SK-N-SH treated with all-trans-retinoic acid at 6 μM for 48 hours (cell line): Measurements from ENCODE around the gene PVALEF.

Experiments
- ATAC-seq: fragments of 200-7000 bp; cut with Tn5 transposase; 3 replicates; pipeline ENCODE4 v1.9.1; 2020; ENCODE audit warnings: mild to moderate bottlenecking, moderate library complexity
- ARNTL ChIP-seq: fragments of 450-650 bp; formaldehyde crosslinking; IDR thresholded peaks from 2 replicates; pipeline ENCODE4 v1.5.0; 2020; ENCODE audit warnings: low read depth, mild to moderate bottlenecking, moderate library complexity, borderline replicate concordance
- BACH2 ChIP-seq: fragments of 250-450 bp; sonication (Bioruptor Pico); IDR thresholded peaks from 2 replicates; pipeline ENCODE4 v1.9.0; 2021; ENCODE audit warnings: mild to moderate bottlenecking, borderline replicate concordance
- CSDC2 ChIP-seq: fragments of 250-450 bp; sonication (Bioruptor Pico); IDR thresholded peaks from 2 replicates; pipeline ENCODE4 v1.5.0; 2020; ENCODE audit warnings: mild to moderate bottlenecking, moderate library complexity
- CSRNP3 ChIP-seq: fragments of 250-450 bp; sonication (Bioruptor Pico); IDR thresholded peaks from 2 replicates; pipeline ENCODE4 v1.5.1; 2021; ENCODE audit warnings: mild to moderate bottlenecking, moderate library complexity
- ESRRG ChIP-seq: fragments of 250-450 bp; sonication (Bioruptor Pico); IDR thresholded peaks from 2 replicates; pipeline ENCODE4 v1.6.1; 2021; ENCODE audit warnings: mild to moderate bottlenecking
- GLIS3 ChIP-seq: fragments of 250-450 bp; sonication (Bioruptor Pico); IDR thresholded peaks from 2 replicates; pipeline ENCODE4 v1.5.0; 2020; ENCODE audit warnings: mild to moderate bottlenecking, moderate library complexity
- ISL1 ChIP-seq: fragments of 250-450 bp; sonication (Bioruptor Pico); IDR thresholded peaks from 2 replicates; pipeline ENCODE4 v2.1.2; 2022; ENCODE audit warnings: mild to moderate bottlenecking, moderate library complexity
- OSR1 ChIP-seq: fragments of 250-450 bp; sonication (Bioruptor Pico); IDR thresholded peaks from 2 replicates; pipeline ENCODE4 v1.8.0; 2022; ENCODE audit warnings: moderate library complexity, mild to moderate bottlenecking, inconsistent platforms
- POU6F1 ChIP-seq: fragments of 250-450 bp; sonication (Bioruptor Pico); IDR thresholded peaks from 2 replicates; pipeline ENCODE4 v1.8.0; 2021; ENCODE audit warnings: low read depth, mild to moderate bottlenecking, moderate library complexity, borderline replicate concordance
- RARB ChIP-seq: fragments of 250-450 bp; sonication (Bioruptor Pico); IDR thresholded peaks from 2 replicates; pipeline ENCODE4 v1.8.0; 2021; ENCODE audit warnings: mild to moderate bottlenecking, moderate library complexity
- SNAI2 ChIP-seq: fragments of 250-450 bp; sonication (Bioruptor Pico); IDR thresholded peaks from 2 replicates; pipeline ENCODE4 v1.5.0; 2020; ENCODE audit warnings: mild to moderate bottlenecking, moderate library complexity
- TCF4 ChIP-seq: fragments of 250-450 bp; sonication (Bioruptor Pico); IDR thresholded peaks from 2 replicates; pipeline ENCODE4 v1.8.0; 2021; ENCODE audit warnings: mild to moderate bottlenecking, moderate library complexity, borderline replicate concordance
- TOX ChIP-seq: fragments of 250-450 bp; sonication (Bioruptor Pico); IDR thresholded peaks from 2 replicates; pipeline ENCODE4 v1.8.0; 2021; ENCODE audit warnings: mild to moderate bottlenecking, moderate library complexity, borderline replicate concordance
- TSHZ2 ChIP-seq: fragments of 250-450 bp; sonication (Bioruptor Pico); IDR thresholded peaks from 2 replicates; pipeline ENCODE4 v1.5.0; 2020; ENCODE audit warnings: mild to moderate bottlenecking, moderate library complexity
- ZC3H10 ChIP-seq: fragments of 250-450 bp; sonication (Bioruptor Pico); IDR thresholded peaks from 2 replicates; pipeline ENCODE4 v1.5.1; 2021; ENCODE audit warnings: mild to moderate bottlenecking, moderate library complexity
- ZFP3 ChIP-seq: fragments of 250-450 bp; sonication (Bioruptor Pico); IDR thresholded peaks from 2 replicates; pipeline ENCODE4 v1.5.0; 2020; ENCODE audit warnings: mild to moderate bottlenecking, moderate library complexity
- ZFP30 ChIP-seq: fragments of 450-650 bp; formaldehyde crosslinking; IDR thresholded peaks from 2 replicates; pipeline ENCODE4 v1.5.0; 2022; ENCODE audit warnings: mild to moderate bottlenecking, moderate library complexity
- ZNF565 ChIP-seq: fragments of 450-650 bp; formaldehyde crosslinking; conservative IDR thresholded peaks from 2 replicates; pipeline ENCODE4 v1.5.0; 2020; ENCODE audit warnings: low read depth, mild to moderate bottlenecking, moderate library complexity
- ZNF70 ChIP-seq: fragments of 450-650 bp; formaldehyde crosslinking; IDR thresholded peaks from 2 replicates; pipeline ENCODE4 v1.5.0; 2020; ENCODE audit warnings: mild to moderate bottlenecking, moderate library complexity
- ZNF8 ChIP-seq: fragments of 450-650 bp; formaldehyde crosslinking; IDR thresholded peaks from 2 replicates; pipeline ENCODE4 v1.5.0; 2020; ENCODE audit warnings: mild to moderate bottlenecking, moderate library complexity
- TF ChIP-seq, protein P1 (sequence below): fragments of 250-450 bp; sonication (Bioruptor Pico); IDR thresholded peaks from 2 replicates; pipeline ENCODE4 v1.5.1; 2020; ENCODE audit warnings: low read depth, mild to moderate bottlenecking, moderate library complexity

PVALEF gene

DNA sequence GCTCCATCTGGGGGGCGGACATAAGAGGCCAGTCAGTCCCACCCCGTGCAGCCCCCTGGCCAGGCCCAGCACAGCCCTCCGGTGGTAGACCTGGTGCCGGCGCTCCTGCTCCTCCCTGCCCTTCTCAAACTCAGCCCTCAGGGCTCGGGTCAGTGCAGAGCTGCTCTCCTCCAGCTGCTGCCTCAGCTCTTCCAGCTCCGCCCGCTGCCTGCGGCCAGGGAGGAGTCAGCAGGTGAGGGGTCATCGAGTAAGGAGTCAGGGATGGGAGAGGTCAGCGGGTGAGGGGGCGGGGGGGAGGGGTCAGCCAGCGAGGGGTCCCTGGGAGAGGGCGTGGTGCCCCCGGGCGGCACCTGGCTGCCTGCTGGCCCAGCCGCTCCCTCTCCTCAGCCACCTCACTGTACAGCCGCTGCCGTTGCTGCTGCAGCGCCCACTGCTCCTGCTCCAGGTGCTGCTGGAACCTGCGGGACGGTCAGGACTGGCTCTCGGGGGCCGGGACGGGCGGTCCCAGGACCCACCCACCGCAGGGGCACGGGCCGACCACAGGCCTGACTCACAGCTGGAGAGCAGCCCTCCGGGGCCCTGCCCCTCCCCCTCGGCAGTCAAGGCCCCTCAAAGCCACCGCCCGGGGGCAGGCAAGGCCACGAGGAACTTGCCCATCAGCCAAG, 27.2 kb downstream of the PVALEF start (continued):
- TF ChIP-seq ZNF565 (CRISPR knock-in tag) (no peak), ARNTL (CRISPR knock-in tag) (no peak), TOX (no peak), ZNF8 (CRISPR knock-in tag) (no peak), ZFP3 (CRISPR knock-in tag) (no peak), ZC3H10 (no peak), ISL1 (no peak), TCF4 (CRISPR knock-in tag) (no peak), SNAI2 (CRISPR knock-in tag) (no peak)
- TF ChIP-seq, protein P1, sequence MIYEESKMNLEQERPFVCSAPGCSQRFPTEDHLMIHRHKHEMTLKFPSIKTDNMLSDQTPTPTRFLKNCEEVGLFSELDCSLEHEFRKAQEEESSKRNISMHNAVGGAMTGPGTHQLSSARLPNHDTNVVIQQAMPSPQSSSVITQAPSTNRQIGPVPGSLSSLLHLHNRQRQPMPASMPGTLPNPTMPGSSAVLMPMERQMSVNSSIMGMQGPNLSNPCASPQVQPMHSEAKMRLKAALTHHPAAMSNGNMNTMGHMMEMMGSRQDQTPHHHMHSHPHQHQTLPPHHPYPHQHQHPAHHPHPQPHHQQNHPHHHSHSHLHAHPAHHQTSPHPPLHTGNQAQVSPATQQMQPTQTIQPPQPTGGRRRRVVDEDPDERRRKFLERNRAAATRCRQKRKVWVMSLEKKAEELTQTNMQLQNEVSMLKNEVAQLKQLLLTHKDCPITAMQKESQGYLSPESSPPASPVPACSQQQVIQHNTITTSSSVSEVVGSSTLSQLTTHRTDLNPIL, result no peak

DNA sequence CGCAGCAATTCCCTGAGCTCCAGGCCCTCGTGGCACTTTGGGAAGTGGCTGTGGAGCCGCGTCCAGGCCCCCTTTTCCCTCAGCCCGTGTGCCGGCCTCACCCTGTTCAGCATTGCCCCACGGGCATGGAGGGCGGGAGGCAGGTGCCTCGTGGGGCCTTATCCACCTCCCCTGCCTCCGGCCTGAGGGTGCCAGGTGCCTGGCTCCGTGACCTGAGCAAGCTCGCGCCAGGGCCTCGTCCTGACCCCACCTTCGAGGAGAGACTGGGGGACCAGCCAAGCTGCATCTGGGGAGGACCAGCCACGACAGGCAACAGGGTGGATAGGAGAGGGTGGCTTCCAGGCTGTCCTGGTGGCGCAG, 27.7 kb downstream of the PVALEF start:
- no peak for TF ChIP-seq CSDC2
- no peak for TF ChIP-seq TSHZ2
- TF ChIP-seq ZFP30 (CRISPR knock-in tag), result no peak
- no peak for TF ChIP-seq ZFP3 (CRISPR knock-in tag)
- no peak for TF ChIP-seq RARB (CRISPR knock-in tag)
- TF ChIP-seq ISL1, result no peak
- ATAC-seq, result no peak

GRCh38 chr17:81193470-81194224, 28.3 kb downstream of the PVALEF start:
- TF ChIP-seq CSRNP3 (CRISPR knock-in tag) (no peak), TOX (no peak), POU6F1 (no peak), GLIS3 (no peak), BACH2 (no peak), ZFP3 (CRISPR knock-in tag) (no peak), ISL1 (no peak), ZNF70 (no peak), OSR1 (no peak), ESRRG (no peak), CSDC2 (no peak)
- TF ChIP-seq, protein P1, result no peak
- no peak for ATAC-seq

DNA sequence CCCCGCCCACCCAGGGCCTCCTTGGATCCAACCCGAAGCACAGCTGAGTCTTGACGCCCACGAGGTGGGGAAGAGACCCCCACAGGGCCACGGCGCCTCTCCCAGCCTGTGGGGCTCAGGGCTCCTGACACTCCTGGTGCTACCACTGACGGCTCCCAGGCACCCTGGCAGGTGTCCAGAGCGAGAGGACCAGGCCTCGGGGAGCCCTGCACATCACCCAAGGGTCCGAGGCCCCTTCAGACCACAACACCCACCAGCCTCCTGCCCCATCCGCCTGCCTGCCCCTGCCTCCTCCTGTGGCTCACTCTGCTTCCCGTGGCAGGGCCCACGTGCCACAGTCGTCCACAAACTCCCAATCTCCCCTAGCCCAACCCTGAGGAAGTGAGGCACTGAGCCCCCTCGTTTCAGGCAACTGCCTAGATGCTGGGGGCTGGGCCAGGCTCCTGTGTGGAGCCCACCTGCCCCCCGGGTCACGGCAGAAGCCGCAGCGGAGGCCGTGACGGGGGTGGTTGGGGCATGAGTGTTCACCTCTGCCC, 29.0 kb downstream of the PVALEF start:
- no peak for ATAC-seq
- TF ChIP-seq CSDC2 (no peak), ZNF8 (CRISPR knock-in tag) (no peak), ZNF70 (no peak), POU6F1 (no peak)
